ENCODE measurements around the gene ANKUB1. TPM values are rescaled to one million over a fixed set of nuclear protein-coding genes. Genes with fewer than 3 reads are reported as not detected.

Gene ANKUB1
- total RNA-seq, 2 donors from 2014 or later: not detected

DNA sequence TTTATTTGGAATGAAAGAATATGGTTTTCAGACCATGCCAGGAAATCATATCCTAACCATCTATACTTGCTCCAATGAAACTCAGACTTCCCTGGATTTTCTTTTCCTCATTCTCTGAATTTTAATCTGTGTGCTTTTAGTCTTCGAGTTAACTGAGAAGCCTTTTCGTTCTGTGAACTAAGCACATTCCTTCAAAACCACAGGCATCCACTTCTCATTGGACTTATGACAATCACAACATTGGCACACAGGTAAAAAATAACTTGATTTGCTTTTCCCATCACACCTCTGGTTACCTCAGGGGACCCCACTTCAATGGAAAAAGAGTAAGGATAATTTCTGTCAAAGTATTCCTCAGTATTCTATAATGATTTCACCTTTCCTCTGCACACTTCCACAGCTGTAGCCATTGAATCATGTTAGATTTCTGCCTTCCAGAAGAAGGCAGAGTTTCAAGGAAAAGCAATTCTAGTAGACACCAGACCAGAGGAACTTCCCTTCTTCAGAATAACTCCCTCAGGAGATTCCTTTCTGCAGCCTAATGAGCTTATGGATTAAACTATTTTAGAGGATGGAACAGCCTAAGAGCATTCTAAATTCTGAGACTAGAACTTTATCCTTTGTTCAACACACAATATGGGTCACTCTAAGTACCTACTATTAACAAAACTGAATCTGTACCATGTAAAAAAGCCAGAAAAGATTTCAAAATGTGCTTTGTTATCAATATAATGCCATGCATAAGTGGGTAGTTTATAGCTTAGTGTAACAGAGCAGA is 56.0 kb downstream of the ANKUB1 start:
- intact Hi-C loops (cut with DNase I): no loop called here
- no peak for DNase-seq
- Histone ChIP-seq H3K27me3 (no peaks in the 10 kb centered on the region), H3K4me3 (no peak overlapping the region), H3K9me3 (no peaks in the 10 kb centered on the region), H3K27ac (no peak overlapping the region), H3K36me3 (no peaks in the 10 kb centered on the region), H3K4me1 (no peaks in the 10 kb centered on the region), H3K9ac (ENCODE audit: low read depth in 2 of 2, low read length in 2 of 2) (no peak overlapping the region)
- TF ChIP-seq, protein P1, sequence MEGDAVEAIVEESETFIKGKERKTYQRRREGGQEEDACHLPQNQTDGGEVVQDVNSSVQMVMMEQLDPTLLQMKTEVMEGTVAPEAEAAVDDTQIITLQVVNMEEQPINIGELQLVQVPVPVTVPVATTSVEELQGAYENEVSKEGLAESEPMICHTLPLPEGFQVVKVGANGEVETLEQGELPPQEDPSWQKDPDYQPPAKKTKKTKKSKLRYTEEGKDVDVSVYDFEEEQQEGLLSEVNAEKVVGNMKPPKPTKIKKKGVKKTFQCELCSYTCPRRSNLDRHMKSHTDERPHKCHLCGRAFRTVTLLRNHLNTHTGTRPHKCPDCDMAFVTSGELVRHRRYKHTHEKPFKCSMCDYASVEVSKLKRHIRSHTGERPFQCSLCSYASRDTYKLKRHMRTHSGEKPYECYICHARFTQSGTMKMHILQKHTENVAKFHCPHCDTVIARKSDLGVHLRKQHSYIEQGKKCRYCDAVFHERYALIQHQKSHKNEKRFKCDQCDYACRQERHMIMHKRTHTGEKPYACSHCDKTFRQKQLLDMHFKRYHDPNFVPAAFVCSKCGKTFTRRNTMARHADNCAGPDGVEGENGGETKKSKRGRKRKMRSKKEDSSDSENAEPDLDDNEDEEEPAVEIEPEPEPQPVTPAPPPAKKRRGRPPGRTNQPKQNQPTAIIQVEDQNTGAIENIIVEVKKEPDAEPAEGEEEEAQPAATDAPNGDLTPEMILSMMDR (IDR thresholded peaks at IDR 0.05): no peak

DNA sequence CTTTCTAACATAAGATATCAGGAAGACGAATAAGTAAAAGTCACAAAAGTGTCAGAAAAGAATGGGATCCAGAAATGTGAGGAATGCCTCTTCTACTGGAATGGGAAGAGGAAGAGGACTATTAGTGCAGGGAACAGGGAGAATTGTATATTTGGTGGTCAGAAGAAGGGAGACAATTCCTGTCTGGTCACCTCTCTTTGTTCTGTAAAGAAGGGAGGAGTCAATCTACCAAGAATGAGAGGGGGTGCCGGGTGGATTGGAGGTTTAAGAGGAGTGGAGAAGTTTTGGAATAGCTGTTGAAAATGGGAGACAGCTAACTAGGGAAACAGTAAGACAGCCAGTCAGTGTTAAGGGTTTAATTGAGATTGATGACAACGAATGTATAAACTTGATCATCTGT is 60.1 kb downstream of the ANKUB1 start:
- Histone ChIP-seq H3K4me1 (no peaks in the 10 kb centered on the region), H3K36me3 (no peaks in the 10 kb centered on the region), H3K27ac (no peak overlapping the region), H3K27me3 (no peaks in the 10 kb centered on the region), H3K9ac (ENCODE audit: low read depth in 2 of 2, low read length in 2 of 2) (no peak overlapping the region), H3K9me3 (no peaks in the 10 kb centered on the region), H3K4me3 (no peak overlapping the region)
- DNase-seq: no peak
- intact Hi-C loops (cut with DNase I): no loop called here
- TF ChIP-seq, protein P1 (IDR thresholded peaks at IDR 0.05): no peak

DNA sequence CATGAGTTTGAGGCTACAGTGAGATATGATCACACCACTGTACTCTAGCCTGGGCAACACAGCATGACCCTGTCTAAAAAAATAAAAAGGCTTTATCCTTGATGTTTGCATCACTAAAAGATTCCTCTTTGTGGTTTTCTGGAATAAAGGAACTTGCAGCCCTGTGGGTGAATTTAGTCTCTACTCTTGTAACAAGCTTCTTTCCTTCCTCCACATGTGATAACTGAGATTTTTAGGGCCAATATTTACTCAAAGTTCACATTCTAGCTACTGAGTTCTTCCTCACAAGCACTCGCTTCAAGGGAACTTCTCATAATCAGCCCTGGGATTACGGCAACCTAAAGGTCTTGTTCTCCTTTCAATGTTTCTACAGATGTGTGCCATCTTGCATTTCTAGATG is 64.7 kb downstream of the ANKUB1 start:
- Histone ChIP-seq H3K9ac (ENCODE audit: low read depth in 2 of 2, low read length in 2 of 2) (no peak overlapping the region), H3K36me3 (no peaks in the 10 kb centered on the region), H3K27ac (no peak overlapping the region), H3K4me1 (no peaks in the 10 kb centered on the region), H3K9me3 (no peaks in the 10 kb centered on the region), H3K4me3 (no peak overlapping the region), H3K27me3 (no peaks in the 10 kb centered on the region)
- intact Hi-C loops (cut with DNase I): no loop called here
- TF ChIP-seq, protein P1 (IDR thresholded peaks at IDR 0.05): no peak
- DNase-seq: no peak

DNA sequence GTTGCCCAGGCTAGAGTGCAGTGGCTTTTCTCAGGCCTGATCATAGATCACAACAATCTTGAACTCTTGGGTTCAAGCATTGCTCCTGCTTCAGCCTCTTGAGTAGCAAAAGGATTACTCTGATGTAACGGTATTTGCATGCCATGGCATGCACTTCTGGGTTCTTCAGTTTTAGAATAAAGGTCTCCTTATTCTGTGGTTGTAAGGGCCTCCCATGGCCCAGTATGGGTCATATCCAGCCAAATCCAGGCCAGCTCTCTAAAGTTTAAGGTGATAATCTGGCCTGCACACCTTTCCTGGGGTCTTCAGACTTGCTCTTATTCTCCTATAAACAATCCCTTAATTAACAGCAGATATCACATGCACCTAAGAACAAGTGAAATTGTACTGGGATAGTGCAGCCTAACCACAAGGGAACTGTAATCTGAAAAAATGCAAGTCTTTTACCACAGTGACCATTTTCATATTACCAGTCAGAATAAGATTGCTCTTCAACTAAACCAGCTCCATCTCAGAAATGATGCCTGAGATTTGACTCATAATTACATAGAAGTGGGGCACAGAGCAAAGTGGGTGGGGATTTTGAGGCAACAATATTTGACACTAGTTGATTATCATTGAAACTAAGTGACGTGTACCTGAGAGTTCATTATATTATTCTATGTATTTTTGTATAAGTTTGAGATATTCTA is 65.5 kb downstream of the ANKUB1 start:
- Histone ChIP-seq H3K9ac (ENCODE audit: low read depth in 2 of 2, low read length in 2 of 2) (no peak overlapping the region), H3K36me3 (no peaks in the 10 kb centered on the region), H3K9me3 (no peaks in the 10 kb centered on the region), H3K4me1 (no peaks in the 10 kb centered on the region), H3K4me3 (no peak overlapping the region), H3K27me3 (no peaks in the 10 kb centered on the region), H3K27ac (no peak overlapping the region)
- intact Hi-C loops (cut with DNase I): no loop called here
- no peak for DNase-seq
- TF ChIP-seq, protein P1 (IDR thresholded peaks at IDR 0.05): no peak

DNA sequence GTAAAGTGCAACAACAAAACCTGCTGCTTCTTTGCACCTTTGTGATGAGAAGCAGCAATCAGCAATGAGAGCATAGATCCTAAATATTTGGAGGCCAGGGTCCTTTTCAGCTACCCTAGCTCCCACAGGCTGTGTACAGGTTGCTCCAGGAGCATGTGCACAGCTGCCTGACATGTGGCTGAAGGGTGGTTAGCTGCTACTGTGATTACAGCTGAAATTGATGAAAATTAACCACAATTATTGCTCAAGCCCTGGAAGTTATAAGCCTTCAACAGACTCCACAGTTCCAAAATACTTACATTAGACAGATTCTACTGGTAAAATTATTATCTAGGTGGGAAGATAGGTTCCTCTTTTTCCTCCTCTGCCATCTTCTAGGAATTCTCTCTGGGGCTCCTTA is 68.6 kb downstream of the ANKUB1 start:
- Histone ChIP-seq H3K36me3 (no peaks in the 10 kb centered on the region), H3K27ac (no peak overlapping the region), H3K9me3 (no peaks in the 10 kb centered on the region), H3K27me3 (no peaks in the 10 kb centered on the region), H3K9ac (ENCODE audit: low read depth in 2 of 2, low read length in 2 of 2) (no peak overlapping the region), H3K4me3 (no peak overlapping the region), H3K4me1 (no peaks in the 10 kb centered on the region)
- TF ChIP-seq, protein P1 (IDR thresholded peaks at IDR 0.05): no peak
- no peak for DNase-seq
- intact Hi-C loops (cut with DNase I): no loop called here

Data from colonic mucosa (tissue), 4 donors.